Hematopoietic multipotent progenitor cell treated with erythropoietin and hydrocortisone succinate and interleukin-3 and kit ligand, for 15 days (in vitro differentiated cells): ENCODE results near the gene ZC3H12D.
A peak's percentile ranks its signal among the peaks of the same experiment; 100 is the strongest.

Experiments used
- DNase-seq: peaks from one replicate; pipeline ENCODE4 v3.0.0-alpha.2; 2015; ENCODE audit warnings: low spot score

The ZC3H12D gene

GRCh38 chr6:149443411-149444181 is 41.2 kb downstream of the ZC3H12D start:
- no peak for DNase-seq

GRCh38 chr6:149441740-149442139 is 43.1 kb downstream of the ZC3H12D start:
- DNase-seq = no peak

GRCh38 chr6:149440735-149441671 is 43.8 kb downstream of the ZC3H12D start:
- no peak for DNase-seq

GRCh38 chr6:149439626-149440025 is 45.2 kb downstream of the ZC3H12D start:
- no peak for DNase-seq

- no peak for DNase-seq
Observed at GRCh38 chr6:149438855-149439254, 46.0 kb downstream of the ZC3H12D start.

GRCh38 chr6:149437212-149437611 is 47.6 kb downstream of the ZC3H12D start:
- DNase-seq = no peak

- no peak for DNase-seq
Observed at GRCh38 chr6:149436647-149437046, 48.2 kb downstream of the ZC3H12D start.

- DNase-seq = no peak
Observed at GRCh38 chr6:149435919-149436586, 48.8 kb downstream of the ZC3H12D start.

- no peak for DNase-seq
Observed at GRCh38 chr6:149433881-149434280, 50.9 kb downstream of the ZC3H12D start.

- DNase-seq = no peak
Observed at GRCh38 chr6:149433405-149433804, 51.4 kb downstream of the ZC3H12D start.

GRCh38 chr6:149431905-149432775 is 52.7 kb downstream of the ZC3H12D start:
- DNase-seq = peak; percentile 83

- no peak for DNase-seq
Observed at GRCh38 chr6:149429427-149430360, 55.1 kb downstream of the ZC3H12D start.

- no peak for DNase-seq
Observed at GRCh38 chr6:149428606-149429005, 56.2 kb downstream of the ZC3H12D start.

- DNase-seq = no peak
Observed at GRCh38 chr6:149425754-149426153, 59.1 kb downstream of the ZC3H12D start.

GRCh38 chr6:149425224-149425623 is 59.6 kb downstream of the ZC3H12D start:
- DNase-seq = no peak

- DNase-seq = no peak
Observed at GRCh38 chr6:149423964-149424440, 60.8 kb downstream of the ZC3H12D start.

GRCh38 chr6:149422581-149422980 is 62.2 kb downstream of the ZC3H12D start:
- no peak for DNase-seq

- no peak for DNase-seq
Observed at GRCh38 chr6:149421132-149421531, 63.7 kb downstream of the ZC3H12D start.

GRCh38 chr6:149419696-149420404 is 65.0 kb downstream of the ZC3H12D start:
- no peak for DNase-seq

GRCh38 chr6:149414821-149415220 is 70.0 kb downstream of the ZC3H12D start:
- DNase-seq = no peak
